Nephron progenitor cell (in vitro differentiated cells): ENCODE measurements around the gene PLA2G4F.

Experiments used
- DNase-seq: peaks from one replicate; pipeline ENCODE4 v3.0.0; 2021
- H3K27ac Mint-ChIP-seq: 2 replicates; pipeline ENCODE4 v1.8.0; 2021; ENCODE audit warnings: mild to moderate bottlenecking, moderate library complexity, mixed read lengths
- H3K27me3 Mint-ChIP-seq: 2 replicates; pipeline ENCODE4 v1.8.0; 2021; ENCODE audit warnings: mild to moderate bottlenecking, low read depth, mixed read lengths; ENCODE audit not compliant: poor library complexity
- H3K36me3 Mint-ChIP-seq: 2 replicates; pipeline ENCODE4 v1.8.0; 2021; ENCODE audit warnings: low read depth, mixed read lengths
- H3K4me1 Mint-ChIP-seq: 2 replicates; pipeline ENCODE4 v1.8.0; 2021; ENCODE audit warnings: mixed read lengths
- H3K4me3 Mint-ChIP-seq: 2 replicates; pipeline ENCODE4 v1.8.0; 2021; ENCODE audit warnings: mild to moderate bottlenecking, moderate library complexity, mixed read lengths
- H3K9me3 Mint-ChIP-seq: 2 replicates; pipeline ENCODE4 v1.8.0; 2021; ENCODE audit warnings: mild to moderate bottlenecking, moderate library complexity, mixed read lengths
- CTCF ChIP-seq: fragments of 200-600 bp; sonication (generic); IDR thresholded peaks from 2 replicates; pipeline ENCODE4 v1.5.0; 2021; ENCODE audit warnings: antibody characterized with exemption

The PLA2G4F gene

GRCh38 chr15:42184296-42184695 is 27.9 kb upstream of the PLA2G4F start:
- no peak overlapping the region for H3K27ac Mint-ChIP-seq
- H3K9me3 Mint-ChIP-seq, result no peaks in the 10 kb centered on the region
- no peaks in the 10 kb centered on the region for H3K27me3 Mint-ChIP-seq
- H3K4me3 Mint-ChIP-seq, result no peak overlapping the region
- H3K36me3 Mint-ChIP-seq, result peaks cover 81% of the 10 kb centered on the region
- no peak for DNase-seq
- no peaks in the 10 kb centered on the region for H3K4me1 Mint-ChIP-seq
- no peak for TF ChIP-seq CTCF

GRCh38 chr15:42182961-42183360 is 26.5 kb upstream of the PLA2G4F start:
- H3K27me3 Mint-ChIP-seq, result no peaks in the 10 kb centered on the region
- no peak for DNase-seq
- no peak for TF ChIP-seq CTCF
- no peaks in the 10 kb centered on the region for H3K9me3 Mint-ChIP-seq
- H3K4me1 Mint-ChIP-seq, result no peaks in the 10 kb centered on the region
- no peak overlapping the region for H3K4me3 Mint-ChIP-seq
- peak overlapping the region; percentile 55 for H3K27ac Mint-ChIP-seq
- H3K36me3 Mint-ChIP-seq, result peaks cover 81% of the 10 kb centered on the region

GRCh38 chr15:42182328-42182886 is 26.0 kb upstream of the PLA2G4F start:
- no peak for TF ChIP-seq CTCF
- no peaks in the 10 kb centered on the region for H3K9me3 Mint-ChIP-seq
- H3K4me1 Mint-ChIP-seq, result no peaks in the 10 kb centered on the region
- DNase-seq, result no peak
- H3K27ac Mint-ChIP-seq, result peak overlapping the region; percentile 55
- H3K27me3 Mint-ChIP-seq, result no peaks in the 10 kb centered on the region
- peaks cover 79% of the 10 kb centered on the region for H3K36me3 Mint-ChIP-seq
- H3K4me3 Mint-ChIP-seq, result no peak overlapping the region

GRCh38 chr15:42178056-42178455 is 21.6 kb upstream of the PLA2G4F start:
- no peaks in the 10 kb centered on the region for H3K9me3 Mint-ChIP-seq
- H3K27ac Mint-ChIP-seq, result no peak overlapping the region
- no peak for TF ChIP-seq CTCF
- no peak for DNase-seq
- H3K36me3 Mint-ChIP-seq, result peaks cover 74% of the 10 kb centered on the region
- H3K27me3 Mint-ChIP-seq, result no peaks in the 10 kb centered on the region
- H3K4me3 Mint-ChIP-seq, result no peak overlapping the region
- no peaks in the 10 kb centered on the region for H3K4me1 Mint-ChIP-seq

GRCh38 chr15:42175671-42176070 is 19.2 kb upstream of the PLA2G4F start:
- H3K36me3 Mint-ChIP-seq, result peaks cover 76% of the 10 kb centered on the region
- H3K4me1 Mint-ChIP-seq, result no peaks in the 10 kb centered on the region
- H3K27me3 Mint-ChIP-seq, result no peaks in the 10 kb centered on the region
- no peak overlapping the region for H3K4me3 Mint-ChIP-seq
- peak overlapping the region; percentile 43 for H3K27ac Mint-ChIP-seq
- no peaks in the 10 kb centered on the region for H3K9me3 Mint-ChIP-seq
- no peak for DNase-seq
- no peak for TF ChIP-seq CTCF

GRCh38 chr15:42172475-42172874 is 16.0 kb upstream of the PLA2G4F start:
- Mint-ChIP-seq H3K36me3 (peaks cover 66% of the 10 kb centered on the region), H3K4me1 (no peaks in the 10 kb centered on the region), H3K9me3 (no peaks in the 10 kb centered on the region), H3K27me3 (no peaks in the 10 kb centered on the region), H3K4me3 (no peak overlapping the region), H3K27ac (no peak overlapping the region)
- no peak for TF ChIP-seq CTCF
- no peak for DNase-seq
